ENCODE data around the gene IL20RA.
"Not testable (repeated sequence)": the region's sequence is repeated elsewhere in the genome, so short reads cannot be mapped to it uniquely, and the experiment has no call there.

The IL20RA gene

DNA sequence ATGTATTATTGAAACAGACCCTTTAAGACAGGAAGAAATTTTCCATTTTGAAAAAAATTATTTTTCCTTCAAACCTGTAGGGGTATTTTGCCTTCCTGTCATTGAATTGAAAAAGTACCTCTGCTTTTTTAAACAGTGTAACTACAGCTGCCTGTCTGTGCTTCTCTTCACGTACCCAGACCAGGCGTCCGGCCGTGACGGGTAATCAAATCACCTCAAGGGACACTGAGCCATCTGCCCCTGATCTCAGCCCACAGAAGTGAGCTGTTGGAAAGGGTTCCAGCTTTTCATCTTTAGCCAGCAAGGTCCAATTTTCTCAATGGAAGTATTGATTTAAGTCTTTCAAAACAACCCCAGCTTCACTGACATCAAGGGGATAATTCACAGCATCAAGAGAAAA, 64.7 kb downstream of the IL20RA start:
- H3K9me3 Mint-ChIP-seq, result no peaks in the 10 kb centered on the region
- peaks cover 21% of the 10 kb centered on the region for H3K27me3 Mint-ChIP-seq
- H3K36me3 Mint-ChIP-seq (ENCODE audit: low read depth), result no peaks in the 10 kb centered on the region
- no peaks in the 10 kb centered on the region for H3K4me1 Mint-ChIP-seq (ENCODE audit: low read depth)
- H3K27ac Mint-ChIP-seq, result no peak overlapping the region
- H3K4me3 Mint-ChIP-seq, result no peak overlapping the region

DNA sequence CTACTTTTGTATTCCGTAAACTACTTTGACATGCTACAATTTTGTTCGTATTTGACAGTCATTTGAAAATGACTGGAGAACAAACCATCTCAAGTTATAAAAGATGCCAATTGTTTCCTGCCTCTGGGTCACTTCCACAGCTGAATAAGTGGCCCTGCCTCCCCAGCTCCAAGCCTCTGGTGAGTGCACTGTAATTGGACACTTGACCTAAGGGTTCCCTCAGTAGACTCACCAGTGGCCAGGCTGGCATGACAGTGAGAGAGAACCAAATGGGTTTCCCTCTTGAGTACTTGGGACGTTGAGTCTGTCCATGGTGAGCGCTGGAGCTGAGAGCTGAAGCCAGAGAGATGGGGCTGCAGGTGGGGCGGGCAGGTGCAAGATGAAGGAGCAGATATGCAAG, 65.6 kb downstream of the IL20RA start:
- Mint-ChIP-seq H3K36me3 (ENCODE audit: low read depth) (no peaks in the 10 kb centered on the region), H3K9me3 (no peaks in the 10 kb centered on the region), H3K4me3 (no peak overlapping the region), H3K27ac (no peak overlapping the region), H3K4me1 (ENCODE audit: low read depth) (no peaks in the 10 kb centered on the region), H3K27me3 (peaks cover 21% of the 10 kb centered on the region)

DNA sequence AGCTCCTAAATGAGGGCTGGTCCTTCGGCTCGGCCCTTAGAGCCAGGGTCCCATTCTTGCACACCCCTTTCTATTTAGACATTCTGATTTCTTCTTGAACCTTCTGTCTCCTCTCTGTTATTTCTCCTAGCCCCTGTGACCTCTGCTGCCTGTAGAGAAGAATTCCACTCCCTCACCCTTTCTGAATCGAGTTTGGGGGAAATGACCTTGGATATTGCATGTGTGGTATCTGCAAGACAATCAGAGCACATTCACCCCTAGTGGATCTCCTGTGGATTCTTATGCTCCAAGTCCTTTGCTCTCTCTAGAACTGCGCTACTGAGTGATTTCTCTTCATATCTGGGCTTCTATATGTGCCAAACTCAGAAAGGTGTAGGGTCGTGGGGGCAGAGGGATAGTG, 67.7 kb downstream of the IL20RA start:
- no peaks in the 10 kb centered on the region for H3K36me3 Mint-ChIP-seq (ENCODE audit: low read depth)
- H3K27me3 Mint-ChIP-seq, result peaks cover 19% of the 10 kb centered on the region
- no peaks in the 10 kb centered on the region for H3K4me1 Mint-ChIP-seq (ENCODE audit: low read depth)
- no peak overlapping the region for H3K27ac Mint-ChIP-seq
- H3K9me3 Mint-ChIP-seq, result no peaks in the 10 kb centered on the region
- no peak overlapping the region for H3K4me3 Mint-ChIP-seq

DNA sequence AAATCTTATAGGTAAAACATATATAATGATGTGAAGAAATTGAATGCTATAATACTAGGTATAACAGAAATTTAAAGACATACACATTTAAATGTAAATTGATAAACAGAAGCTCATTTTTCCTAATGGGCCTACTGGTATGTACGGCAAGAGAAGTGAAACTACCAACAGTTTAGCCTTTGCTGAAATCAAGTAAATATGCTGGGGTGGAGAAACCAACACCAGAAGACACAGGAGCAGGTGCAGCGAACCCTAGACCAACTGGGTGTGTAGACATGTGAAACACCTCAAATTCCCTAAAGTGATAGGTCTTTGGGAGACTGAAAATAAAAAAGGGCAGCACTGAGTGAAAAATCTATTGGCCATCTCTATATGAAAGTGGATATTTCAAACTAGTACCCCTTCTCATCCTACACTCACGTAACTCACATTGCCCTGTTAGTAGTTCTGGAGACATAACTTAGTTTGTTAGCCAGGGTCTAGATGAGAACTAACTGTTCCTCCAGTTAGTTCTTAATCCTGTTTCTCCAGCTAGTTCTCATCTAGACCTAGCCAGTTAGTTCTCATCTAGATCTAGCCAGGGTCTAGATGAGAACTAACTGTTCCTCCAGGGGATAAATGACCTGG, 69.6 kb downstream of the IL20RA start:
- no peak overlapping the region for H3K4me3 Mint-ChIP-seq
- H3K27me3 Mint-ChIP-seq, result peaks cover 8% of the 10 kb centered on the region
- H3K9me3 Mint-ChIP-seq, result no peaks in the 10 kb centered on the region
- no peaks in the 10 kb centered on the region for H3K36me3 Mint-ChIP-seq (ENCODE audit: low read depth)
- no peaks in the 10 kb centered on the region for H3K4me1 Mint-ChIP-seq (ENCODE audit: low read depth)
- H3K27ac Mint-ChIP-seq, result no peak overlapping the region

DNA sequence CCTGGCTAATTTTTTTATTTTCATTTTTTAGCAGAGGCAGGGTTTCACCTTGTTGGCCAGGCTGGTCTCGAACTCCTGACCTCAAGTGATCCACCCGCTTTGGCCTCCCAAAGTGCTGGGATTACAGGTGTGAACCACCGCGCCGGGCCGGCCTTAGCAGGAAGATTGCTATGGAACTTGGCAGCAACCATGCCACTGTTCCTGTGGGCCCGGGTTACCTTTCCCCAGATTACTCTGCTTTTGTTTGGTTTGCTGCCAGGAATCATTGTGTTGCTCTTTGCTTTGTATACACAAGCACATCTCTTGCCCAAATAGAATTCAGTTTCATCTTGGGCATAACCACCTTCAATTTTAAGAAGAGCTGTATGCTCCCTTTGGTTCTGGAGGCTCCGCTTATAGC, 71.0 kb downstream of the IL20RA start:
- not testable (repeated sequence) for H3K4me1 Mint-ChIP-seq (ENCODE audit: low read depth); H3K27me3 Mint-ChIP-seq; H3K27ac Mint-ChIP-seq; H3K36me3 Mint-ChIP-seq (ENCODE audit: low read depth); H3K9me3 Mint-ChIP-seq; H3K4me3 Mint-ChIP-seq

DNA sequence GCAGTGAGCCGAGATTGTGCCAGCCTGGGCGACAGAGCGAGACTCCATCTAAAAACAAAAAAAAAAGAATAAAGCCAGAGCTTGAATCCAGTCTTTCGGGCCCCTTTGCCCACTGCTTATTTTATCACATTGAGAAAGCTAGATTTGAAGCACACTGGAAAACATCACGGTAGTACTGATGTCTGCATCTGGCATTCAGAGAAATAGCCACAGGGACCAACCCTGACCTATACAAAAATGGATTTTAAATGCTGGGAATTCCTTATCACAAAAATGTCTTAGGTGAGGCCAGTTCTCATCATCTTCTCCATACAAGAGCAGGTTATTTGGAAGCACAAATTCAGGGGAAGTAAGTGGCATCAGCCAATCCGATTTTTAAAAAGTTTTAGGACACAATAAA, 73.2 kb downstream of the IL20RA start:
- peaks cover 16% of the 10 kb centered on the region for H3K27me3 Mint-ChIP-seq
- no peak overlapping the region for H3K27ac Mint-ChIP-seq
- no peaks in the 10 kb centered on the region for H3K4me1 Mint-ChIP-seq (ENCODE audit: low read depth)
- no peak overlapping the region for H3K4me3 Mint-ChIP-seq
- no peaks in the 10 kb centered on the region for H3K9me3 Mint-ChIP-seq
- no peaks in the 10 kb centered on the region for H3K36me3 Mint-ChIP-seq (ENCODE audit: low read depth)

DNA sequence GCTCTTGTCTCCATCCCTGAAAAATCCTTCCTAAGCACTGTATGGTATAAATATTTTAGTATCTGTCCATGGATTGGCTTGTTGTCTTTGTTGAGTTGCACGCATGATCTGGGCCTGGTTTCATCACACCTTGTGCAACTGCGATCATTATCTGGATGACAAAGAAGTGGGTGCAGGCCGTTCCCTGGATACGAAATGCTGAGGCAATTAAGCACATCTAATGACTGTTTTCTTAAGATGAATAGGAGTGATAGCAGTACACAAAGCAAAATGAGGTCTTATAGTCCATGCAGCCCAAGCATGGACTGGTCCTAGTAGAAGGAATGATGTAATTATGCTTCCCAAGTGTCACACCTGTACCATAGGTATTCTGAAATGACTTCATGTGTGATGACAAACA, 74.8 kb downstream of the IL20RA start:
- H3K27ac Mint-ChIP-seq, result no peak overlapping the region
- no peaks in the 10 kb centered on the region for H3K36me3 Mint-ChIP-seq (ENCODE audit: low read depth)
- no peaks in the 10 kb centered on the region for H3K4me1 Mint-ChIP-seq (ENCODE audit: low read depth)
- no peak overlapping the region for H3K4me3 Mint-ChIP-seq
- peaks cover 24% of the 10 kb centered on the region for H3K27me3 Mint-ChIP-seq
- no peaks in the 10 kb centered on the region for H3K9me3 Mint-ChIP-seq

DNA sequence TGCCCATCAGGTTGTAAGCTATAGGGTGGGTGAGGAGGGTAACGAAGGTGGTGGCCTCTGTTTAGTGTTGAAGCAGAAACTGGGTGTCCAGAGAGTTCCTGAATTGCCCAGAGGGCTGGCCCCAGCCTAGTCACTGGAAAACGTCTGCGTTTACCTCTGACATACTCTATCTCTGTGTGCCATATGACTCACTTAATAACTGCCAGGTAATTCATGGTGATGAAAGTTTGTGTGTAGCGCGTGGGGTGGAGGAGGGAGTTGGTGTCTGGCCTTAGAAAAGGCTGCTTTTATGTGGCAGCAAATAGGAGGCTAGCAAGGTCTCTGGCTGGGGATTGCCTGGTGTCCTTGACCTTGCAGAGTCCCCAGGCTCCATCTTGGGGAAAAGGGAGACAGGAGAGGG, 75.3 kb downstream of the IL20RA start:
- Mint-ChIP-seq H3K27me3 (peaks cover 24% of the 10 kb centered on the region), H3K9me3 (no peaks in the 10 kb centered on the region), H3K4me3 (no peak overlapping the region), H3K4me1 (ENCODE audit: low read depth) (no peaks in the 10 kb centered on the region), H3K27ac (no peak overlapping the region), H3K36me3 (ENCODE audit: low read depth) (no peaks in the 10 kb centered on the region)

DNA sequence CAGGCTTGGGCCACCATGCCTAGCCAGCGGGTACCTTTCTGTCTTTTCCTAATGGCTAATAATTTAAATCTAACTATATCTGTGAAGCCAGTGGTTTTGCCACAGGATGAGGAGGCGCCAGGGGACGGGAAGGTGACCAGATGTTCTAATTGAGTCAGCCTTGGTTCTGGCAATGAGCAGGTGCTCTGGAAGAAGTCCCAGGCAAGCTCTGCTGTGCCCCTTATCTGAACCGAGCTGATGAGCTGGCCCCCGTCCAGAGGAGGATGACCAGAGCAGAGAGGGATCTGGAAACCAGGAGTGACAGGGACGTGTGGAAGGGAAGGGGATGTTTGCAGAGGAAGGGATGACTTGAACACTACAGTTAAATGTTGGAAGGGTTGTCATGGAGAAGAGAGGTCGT, 75.9 kb downstream of the IL20RA start:
- H3K27me3 Mint-ChIP-seq, result peaks cover 24% of the 10 kb centered on the region
- H3K4me1 Mint-ChIP-seq (ENCODE audit: low read depth), result no peaks in the 10 kb centered on the region
- H3K4me3 Mint-ChIP-seq, result no peak overlapping the region
- no peaks in the 10 kb centered on the region for H3K9me3 Mint-ChIP-seq
- H3K36me3 Mint-ChIP-seq (ENCODE audit: low read depth), result no peaks in the 10 kb centered on the region
- no peak overlapping the region for H3K27ac Mint-ChIP-seq

DNA sequence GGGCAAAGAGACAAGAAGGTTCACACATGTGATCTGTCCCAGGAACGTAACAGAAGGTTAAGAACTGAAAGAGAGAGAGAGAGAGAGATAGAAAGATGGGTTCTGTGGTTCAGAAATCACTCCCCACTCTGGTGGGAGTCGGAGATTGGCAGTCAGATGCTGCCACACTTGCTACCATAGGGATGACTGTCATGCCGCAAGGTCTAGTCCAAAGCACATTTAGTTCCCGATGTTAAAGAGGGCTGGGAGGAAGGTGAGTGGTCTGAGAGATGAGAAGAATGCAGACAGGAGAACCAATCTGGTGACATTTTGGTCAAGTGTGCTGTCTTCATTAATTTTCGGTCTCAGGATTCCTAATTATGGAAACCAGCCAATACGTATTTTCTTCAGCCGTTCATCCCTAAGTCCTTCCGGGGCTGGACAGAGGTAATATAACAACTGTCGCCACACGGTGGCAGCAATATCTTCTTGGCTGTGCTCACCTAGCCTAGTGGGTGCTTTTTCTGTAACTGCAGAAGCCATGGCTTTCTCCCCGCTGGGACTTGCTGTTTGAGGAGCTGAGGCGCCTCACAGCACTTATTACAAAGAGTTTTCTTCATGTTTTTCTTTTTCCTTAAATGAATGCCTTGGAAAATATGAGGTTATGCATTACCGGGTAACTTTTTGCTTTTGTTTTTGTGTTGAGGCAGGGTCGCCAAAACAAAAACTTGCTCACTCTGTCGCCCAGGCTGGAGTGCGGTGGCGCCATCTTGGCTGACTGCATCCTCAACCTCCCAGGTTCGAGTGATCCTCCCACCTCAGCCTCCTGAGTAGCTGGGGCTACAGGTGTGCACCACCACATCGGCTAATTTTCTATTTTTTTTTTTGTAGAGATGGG, 76.7 kb downstream of the IL20RA start:
- Mint-ChIP-seq H3K27ac (no peak overlapping the region), H3K4me1 (ENCODE audit: low read depth) (no peaks in the 10 kb centered on the region), H3K36me3 (ENCODE audit: low read depth) (no peaks in the 10 kb centered on the region), H3K9me3 (no peaks in the 10 kb centered on the region), H3K27me3 (peaks cover 21% of the 10 kb centered on the region), H3K4me3 (no peak overlapping the region)

DNA sequence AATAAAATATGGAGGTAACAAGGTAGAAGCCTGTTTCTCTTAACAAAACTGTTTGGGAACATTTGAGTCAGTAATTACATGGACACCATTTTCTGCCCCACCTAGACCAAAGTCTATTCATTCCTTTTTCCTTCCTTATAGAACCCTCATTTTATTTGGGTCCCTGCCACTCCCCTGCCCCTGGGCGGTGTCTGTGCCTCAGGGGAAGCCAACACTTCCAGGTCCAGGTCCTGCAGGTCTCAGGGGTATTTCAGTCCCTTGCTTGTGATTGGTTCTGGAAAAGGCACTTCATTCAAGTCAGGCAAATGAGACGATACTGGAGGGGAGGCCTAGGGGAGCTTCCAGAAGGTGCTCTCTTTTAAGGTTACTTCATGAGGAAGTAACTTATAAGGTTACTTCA, 80.4 kb downstream of the IL20RA start:
- Mint-ChIP-seq H3K4me1 (ENCODE audit: low read depth) (no peaks in the 10 kb centered on the region), H3K27ac (no peak overlapping the region), H3K4me3 (no peak overlapping the region), H3K27me3 (peaks cover 25% of the 10 kb centered on the region), H3K36me3 (ENCODE audit: low read depth) (no peaks in the 10 kb centered on the region), H3K9me3 (no peaks in the 10 kb centered on the region)

DNA sequence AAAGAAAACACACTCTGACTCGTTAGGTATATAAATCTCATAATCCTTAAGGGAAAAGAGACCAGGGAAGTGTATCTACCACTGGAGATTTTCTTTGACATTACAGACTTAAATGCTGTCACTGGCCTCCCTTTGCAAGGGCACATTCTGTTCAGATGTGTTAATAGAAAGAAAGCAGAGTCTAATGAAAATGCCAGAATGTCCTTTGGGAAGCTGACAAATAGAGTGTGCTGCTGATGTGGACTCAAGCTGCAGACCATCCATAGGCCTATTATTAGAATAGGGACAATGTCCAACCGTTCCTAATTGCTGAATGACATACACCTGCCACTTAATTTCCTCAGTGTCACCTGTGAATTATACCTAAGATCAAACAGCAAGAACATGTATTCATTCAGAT, 81.5 kb downstream of the IL20RA start:
- no peaks in the 10 kb centered on the region for H3K4me1 Mint-ChIP-seq (ENCODE audit: low read depth)
- H3K36me3 Mint-ChIP-seq (ENCODE audit: low read depth), result no peaks in the 10 kb centered on the region
- H3K27ac Mint-ChIP-seq, result no peak overlapping the region
- H3K9me3 Mint-ChIP-seq, result no peaks in the 10 kb centered on the region
- H3K4me3 Mint-ChIP-seq, result no peak overlapping the region
- peaks cover 27% of the 10 kb centered on the region for H3K27me3 Mint-ChIP-seq

DNA sequence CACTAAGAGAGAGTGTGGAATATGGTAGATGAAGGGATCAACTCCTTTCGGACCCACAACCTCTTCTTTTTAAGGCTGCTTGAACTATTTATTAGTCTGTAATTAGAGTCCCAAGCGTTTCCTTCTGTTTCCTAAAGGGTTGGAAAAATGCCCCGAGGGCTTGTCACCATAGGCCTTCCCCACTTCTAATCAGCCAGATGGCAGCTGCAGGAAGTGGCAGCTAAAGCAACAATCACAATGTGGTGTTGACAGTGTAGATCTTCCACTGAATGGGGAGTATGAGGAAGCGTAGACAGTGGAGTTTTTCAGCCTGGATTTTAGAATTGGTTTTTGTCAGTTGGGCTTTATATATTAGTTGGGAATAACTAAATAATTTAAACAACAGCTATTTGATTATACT, 82.1 kb downstream of the IL20RA start:
- Mint-ChIP-seq H3K36me3 (ENCODE audit: low read depth) (no peaks in the 10 kb centered on the region), H3K27ac (no peak overlapping the region), H3K27me3 (peaks cover 25% of the 10 kb centered on the region), H3K4me3 (no peak overlapping the region), H3K9me3 (no peaks in the 10 kb centered on the region), H3K4me1 (ENCODE audit: low read depth) (no peaks in the 10 kb centered on the region)

DNA sequence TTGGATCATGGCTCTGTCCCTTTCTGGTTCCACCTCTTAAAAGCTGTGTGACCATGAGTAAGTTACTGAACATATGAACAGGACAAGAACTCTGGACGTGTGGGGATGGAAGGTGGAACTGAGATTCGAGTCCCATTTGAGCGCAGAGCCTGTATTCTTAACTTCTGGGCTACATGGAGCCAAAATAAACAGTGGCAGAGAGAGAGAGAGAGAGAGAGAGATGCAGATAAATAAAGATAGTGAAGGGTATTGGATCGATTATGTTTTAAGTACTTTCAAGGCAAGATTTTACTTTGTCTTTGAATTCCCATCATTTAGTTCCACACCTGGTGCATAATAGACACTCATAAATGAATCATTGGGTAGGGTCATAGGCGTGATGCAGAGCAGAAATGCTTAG, 82.9 kb downstream of the IL20RA start:
- Mint-ChIP-seq H3K9me3 (no peaks in the 10 kb centered on the region), H3K36me3 (ENCODE audit: low read depth) (no peaks in the 10 kb centered on the region), H3K27me3 (peaks cover 21% of the 10 kb centered on the region), H3K27ac (no peak overlapping the region), H3K4me1 (ENCODE audit: low read depth) (peaks cover 4% of the 10 kb centered on the region), H3K4me3 (no peak overlapping the region)

DNA sequence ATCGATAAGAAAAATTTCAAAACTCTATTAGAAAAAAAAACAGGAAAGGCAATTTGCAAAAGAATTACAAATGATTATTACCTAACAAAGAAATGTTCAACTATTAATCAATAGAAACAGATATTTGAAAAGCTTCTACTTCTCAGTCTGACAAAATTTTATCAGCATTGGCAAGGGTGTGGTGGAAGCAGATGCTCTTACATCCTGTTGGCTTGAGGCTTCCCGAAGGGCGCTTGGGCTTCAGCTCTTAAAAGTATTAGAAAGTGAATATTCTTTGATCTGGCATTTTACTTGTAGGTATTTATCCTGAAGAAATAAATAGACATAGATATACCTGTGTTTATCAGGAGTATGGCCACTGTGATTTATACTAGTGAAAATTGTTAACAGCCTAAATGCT, 84.0 kb downstream of the IL20RA start:
- Mint-ChIP-seq H3K27me3 (peaks cover 12% of the 10 kb centered on the region), H3K9me3 (no peaks in the 10 kb centered on the region), H3K4me3 (no peak overlapping the region), H3K27ac (no peak overlapping the region), H3K36me3 (ENCODE audit: low read depth) (no peaks in the 10 kb centered on the region), H3K4me1 (ENCODE audit: low read depth) (peaks cover 8% of the 10 kb centered on the region)

DNA sequence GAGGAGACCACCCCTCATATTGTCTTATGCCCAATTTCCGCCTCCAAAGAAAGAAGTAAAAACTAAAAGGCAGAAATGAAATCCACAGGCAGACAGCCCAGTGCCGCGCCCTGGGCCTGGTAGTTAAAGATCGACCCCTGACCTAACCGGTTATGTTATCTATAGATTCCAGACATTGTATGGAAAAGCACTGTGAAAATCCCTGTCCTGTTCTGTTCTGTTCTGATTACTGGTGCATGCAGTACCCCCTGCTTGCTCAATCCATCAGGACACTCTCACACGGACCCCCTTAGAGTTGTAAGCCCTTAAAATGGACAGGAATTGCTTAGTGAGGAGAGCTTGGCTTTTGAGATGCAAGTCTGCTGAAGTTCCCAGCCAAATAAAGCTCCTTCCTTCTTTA, 84.8 kb downstream of the IL20RA start:
- not testable (repeated sequence) for H3K4me1 Mint-ChIP-seq (ENCODE audit: low read depth); H3K36me3 Mint-ChIP-seq (ENCODE audit: low read depth); H3K9me3 Mint-ChIP-seq; H3K27ac Mint-ChIP-seq; H3K4me3 Mint-ChIP-seq
- H3K27me3 Mint-ChIP-seq, result peaks cover 20% of the 10 kb centered on the region
